ENCODE data around the gene TYRO3.

- TF ChIP-seq CTCF (IDR thresholded peaks at IDR 0.05) (no peak), POLR2A (IDR thresholded peaks at IDR 0.05) (no peak)
Observed at GRCh38 chr15:41629463-41629862, 70.5 kb downstream of the TYRO3 start.
